Measurements from ENCODE around the gene ASTN2.

- no peak for TF ChIP-seq CTCF (conservative IDR thresholded peaks at IDR 0.05; ENCODE audit: low read length)
- TF ChIP-seq EZH2phosphoT487 (IDR thresholded peaks at IDR 0.05; ENCODE audit: borderline replicate concordance, low read depth, low read length): no peak
Observed at GRCh38 chr9:116391306-116391900, 1023.5 kb downstream of the ASTN2 start.
